MM.1S (cell line): ENCODE results near the gene DENND2A.

Experiments
- DNase-seq: peaks from one replicate; pipeline ENCODE4 v3.0.0-alpha.2; 2015
- H2AFZ ChIP-seq: fragments of 300-600 bp; sonication (generic); 2 replicates; pipeline ENCODE4 v1.6.0; 2016; ENCODE audit warnings: antibody characterized with exemption, low read length
- H3F3A ChIP-seq: fragments of 300-600 bp; sonication (generic); 2 replicates; pipeline ENCODE4 v1.6.1; 2016; ENCODE audit warnings: mild to moderate bottlenecking, antibody characterized with exemption, low read length, moderate library complexity, mixed read lengths; ENCODE audit not compliant: insufficient read depth
- H3K27ac ChIP-seq: fragments of 300-600 bp; sonication (generic); 2 replicates; pipeline ENCODE4 v1.5.1; 2016; ENCODE audit warnings: mild to moderate bottlenecking, low read length
- H3K27me3 ChIP-seq: fragments of 300-600 bp; sonication (generic); replicated peaks from 2 replicates; pipeline ENCODE4 v1.6.0; 2016; ENCODE audit warnings: low read length; ENCODE audit not compliant: insufficient read depth
- H3K36me3 ChIP-seq: fragments of 300-600 bp; sonication (generic); replicated peaks from 2 replicates; pipeline ENCODE4 v1.6.1; 2016; ENCODE audit warnings: mild to moderate bottlenecking, low read length, mixed read lengths; ENCODE audit not compliant: insufficient read depth
- H3K4me1 ChIP-seq: fragments of 300-600 bp; sonication (generic); 2 replicates; pipeline ENCODE4 v1.6.1; 2016; ENCODE audit warnings: low read length, mixed read lengths
- H3K4me2 ChIP-seq: fragments of 300-600 bp; sonication (generic); 2 replicates; pipeline ENCODE4 v1.6.0; 2016; ENCODE audit warnings: low read depth, low read length
- H3K4me3 ChIP-seq: fragments of 300-600 bp; sonication (generic); 2 replicates; pipeline ENCODE4 v1.5.1; 2016; ENCODE audit warnings: low read length, mixed read lengths
- H3K79me2 ChIP-seq: fragments of 300-600 bp; sonication (generic); 2 replicates; pipeline ENCODE4 v1.6.1; 2016; ENCODE audit warnings: mixed run types, low read length, mixed read lengths
- H3K9ac ChIP-seq: fragments of 300-600 bp; sonication (generic); 2 replicates; pipeline ENCODE4 v1.6.1; 2016; ENCODE audit warnings: low read length, mixed read lengths
- H3K9me2 ChIP-seq: fragments of 300-600 bp; sonication (generic); replicated peaks from 2 replicates; pipeline ENCODE4 v1.6.1; 2016; ENCODE audit warnings: mild to moderate bottlenecking, low read length, mixed read lengths; ENCODE audit not compliant: insufficient read depth
- H3K9me3 ChIP-seq: fragments of 300-600 bp; sonication (generic); replicated peaks from 2 replicates; pipeline ENCODE4 v1.6.1; 2016; ENCODE audit warnings: mild to moderate bottlenecking, low read length, mixed read lengths; ENCODE audit not compliant: insufficient read depth
- H4K20me1 ChIP-seq: fragments of 300-600 bp; sonication (generic); 2 replicates; pipeline ENCODE4 v1.6.1; 2016; ENCODE audit warnings: mild to moderate bottlenecking, low read length, moderate library complexity, mixed read lengths; ENCODE audit not compliant: insufficient read depth
- CTCF ChIP-seq: fragments of 300-600 bp; sonication (generic); IDR thresholded peaks from 2 replicates; pipeline ENCODE4 v1.5.1; 2016; ENCODE audit warnings: antibody characterized with exemption, low read length, mixed read lengths
- EZH2 ChIP-seq: fragments of 300-600 bp; sonication (generic); optimal IDR thresholded peaks from 2 replicates; pipeline ENCODE3; 2017; ENCODE audit warnings: low read depth, mild to moderate bottlenecking, antibody characterized with exemption, low read length, mixed read lengths
- EZH2phosphoT487 ChIP-seq: fragments of 300-600 bp; sonication (generic); IDR thresholded peaks from 2 replicates; pipeline ENCODE4 v1.6.1; 2018; ENCODE audit warnings: antibody characterized with exemption, low read length

The DENND2A gene

GRCh38 chr7:140674899-140675701 is 34.5 kb upstream of the DENND2A start:
- Histone ChIP-seq H3K79me2 (no peaks in the 10 kb centered on the region), H3F3A (peaks cover 28% of the 10 kb centered on the region), H3K27me3 (no peaks in the 10 kb centered on the region), H2AFZ (no peak overlapping the region), H3K9me3 (no peaks in the 10 kb centered on the region), H3K9me2 (no peaks in the 10 kb centered on the region), H3K4me3 (no peak overlapping the region), H3K9ac (no peak overlapping the region), H3K36me3 (no peaks in the 10 kb centered on the region), H3K4me1 (peaks cover 38% of the 10 kb centered on the region), H3K27ac (peak overlapping the region; percentile 74; the same call in 1 of the 2 replicates), H3K4me2 (peak overlapping the region; percentile 95), H4K20me1 (no peaks in the 10 kb centered on the region)
- TF ChIP-seq CTCF = peak; percentile 26
- no peak for TF ChIP-seq EZH2phosphoT487
- DNase-seq = peak; percentile 29

DNA sequence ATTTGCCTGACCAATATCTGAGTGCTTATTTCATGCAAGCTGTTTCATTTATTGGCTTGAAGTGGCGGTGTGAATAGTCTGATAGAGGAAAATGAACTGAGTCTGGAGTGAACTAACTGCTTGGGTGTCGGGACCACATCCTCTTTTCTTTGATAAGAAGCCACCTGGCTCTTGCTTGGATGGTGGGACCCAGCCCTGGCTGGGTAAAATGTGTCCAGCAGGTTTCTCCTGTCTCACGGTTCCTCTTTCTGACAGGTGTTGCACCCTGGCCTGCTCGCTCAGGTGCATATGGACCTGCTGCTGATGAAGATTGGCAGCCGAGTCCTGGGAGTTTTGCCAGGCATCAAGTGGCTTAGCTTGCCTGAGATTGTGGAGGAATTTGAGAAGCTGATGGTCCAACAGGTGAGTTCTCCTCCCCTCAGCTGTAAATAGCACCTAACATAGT is 33.8 kb upstream of the DENND2A start:
- Histone ChIP-seq H4K20me1 (no peaks in the 10 kb centered on the region), H3K4me2 (peak overlapping the region; percentile 95), H3K4me1 (peaks cover 38% of the 10 kb centered on the region), H3K4me3 (peak overlapping the region; percentile 68), H3K9me3 (no peaks in the 10 kb centered on the region), H3K36me3 (no peaks in the 10 kb centered on the region), H3K27me3 (no peaks in the 10 kb centered on the region), H3F3A (peaks cover 28% of the 10 kb centered on the region), H3K9me2 (no peaks in the 10 kb centered on the region), H2AFZ (no peak overlapping the region), H3K27ac (peak overlapping the region; percentile 74), H3K79me2 (no peaks in the 10 kb centered on the region), H3K9ac (peak overlapping the region; percentile 75; the same call in 1 of the 2 replicates)
- TF ChIP-seq CTCF = no peak
- TF ChIP-seq EZH2 = no peak
- TF ChIP-seq EZH2phosphoT487 = no peak
- peak; percentile 71 for DNase-seq

- DNase-seq = no peak
- Histone ChIP-seq H3K9me3 (no peaks in the 10 kb centered on the region), H3K9me2 (no peaks in the 10 kb centered on the region), H3K79me2 (no peaks in the 10 kb centered on the region), H3K27ac (peak overlapping the region; percentile 74), H3K27me3 (no peaks in the 10 kb centered on the region), H3K4me2 (peak overlapping the region; percentile 95), H3K4me3 (peak overlapping the region; percentile 68), H3K4me1 (peaks cover 38% of the 10 kb centered on the region), H3F3A (peaks cover 28% of the 10 kb centered on the region), H3K9ac (peak overlapping the region; percentile 75), H3K36me3 (no peaks in the 10 kb centered on the region), H4K20me1 (no peaks in the 10 kb centered on the region), H2AFZ (peak overlapping the region; percentile 60)
- TF ChIP-seq EZH2phosphoT487 (no peak), CTCF (no peak), EZH2 (no peak)
Observed at GRCh38 chr7:140673774-140674155, 33.2 kb upstream of the DENND2A start.
